Suprapubic skin (tissue), 4 donors: Measurements from ENCODE around the gene CAPG. TPM values are rescaled to one million over a fixed set of nuclear protein-coding genes. Genes with fewer than 3 reads are reported as not detected.

Source experiments
- DNase-seq, 2 donors: peaks; one replicate each; pipeline ENCODE4 v3.0.0-alpha.2; 2019; ENCODE audit warnings: low spot score in 2 of 2
- H3K27ac ChIP-seq: fragments of 200-600 bp; sonication (generic); one replicate; pipeline ENCODE4 v1.5.1; 2019
- H3K27me3 ChIP-seq: fragments of 200-600 bp; sonication (generic); one replicate; pipeline ENCODE4 v1.5.1; 2019
- H3K36me3 ChIP-seq: fragments of 200-600 bp; sonication (generic); one replicate; pipeline ENCODE4 v1.5.1; 2019
- H3K4me1 ChIP-seq: fragments of 200-600 bp; sonication (generic); one replicate; pipeline ENCODE4 v1.5.1; 2019
- H3K4me3 ChIP-seq: fragments of 200-600 bp; sonication (generic); one replicate; pipeline ENCODE4 v1.5.1; 2019; ENCODE audit warnings: mild to moderate bottlenecking
- H3K9me3 ChIP-seq: fragments of 200-600 bp; sonication (generic); one replicate; pipeline ENCODE4 v1.5.1; 2019
- CTCF ChIP-seq, 2 donors: fragments of 200-600 bp in 1 of 2; fragments of 450-650 bp in 1 of 2; sonication (generic) in 1 of 2; IDR thresholded peaks; one replicate each; pipeline ENCODE4 v1.5.1; 2016 to 2019; ENCODE audit warnings: antibody characterized with exemption in 2 of 2, mild to moderate bottlenecking in 1 of 2, moderate library complexity in 1 of 2
- EP300 ChIP-seq: sonication (generic); formaldehyde crosslinking; IDR thresholded peaks from one replicate; pipeline ENCODE4 v1.6.1; 2017; ENCODE audit warnings: antibody characterized with exemption
- POLR2A ChIP-seq, 2 donors: fragments of 450-650 bp; IDR thresholded peaks; one replicate each; pipeline ENCODE4 v1.6.1; 2017; ENCODE audit warnings: antibody characterized with exemption in 2 of 2, mild to moderate bottlenecking in 2 of 2, moderate library complexity in 2 of 2
- POLR2AphosphoS5 ChIP-seq, 3 donors: sonication (generic); formaldehyde crosslinking; IDR thresholded peaks; one replicate each; pipeline ENCODE4 v1.6.1; 2017; ENCODE audit warnings: antibody characterized with exemption in 3 of 3
- WGBS: methylation state at CpG from one replicate; pipeline ENCODE4 v1.1.5; 2018; 5-methylcytosine and 5-hydroxymethylcytosine counted together
- total RNA-seq, 4 donors: library from RNA; depleted of rRNA; stranded (reverse); fragments of >200 nt; gene quantifications; one replicate each; pipeline ENCODE4 v1.1.0, GENCODE V29; 2016

The CAPG gene
- total RNA-seq, 4 donors from 2014 or later, result 139 to 212 (median 172) TPM

GRCh38 chr2:85394976-85395375, 15.2 kb downstream of the CAPG start:
- Histone ChIP-seq H3K27me3 (no peaks in the 10 kb centered on the region), H3K27ac (no peak overlapping the region), H3K9me3 (no peaks in the 10 kb centered on the region), H3K36me3 (peaks cover 53% of the 10 kb centered on the region), H3K4me3 (no peak overlapping the region), H3K4me1 (peaks cover 52% of the 10 kb centered on the region)
- 55% methylated on average over 6 of the region's 6 CpGs for WGBS
- DNase-seq, result peak in 1 of 2 donors; percentile 54
- no peak for TF ChIP-seq CTCF (IDR thresholded peaks at IDR 0.05)
- TF ChIP-seq EP300, result no peak
- TF ChIP-seq POLR2AphosphoS5 (IDR thresholded peaks at IDR 0.05), result no peak
- no peak for TF ChIP-seq POLR2A (IDR thresholded peaks at IDR 0.05)

- DNase-seq, result peak in 1 of 2 donors; percentile 72
- peaks cover 52% of the 10 kb centered on the region for H3K4me1 ChIP-seq
- no peaks in the 10 kb centered on the region for H3K9me3 ChIP-seq
- H3K27me3 ChIP-seq, result no peaks in the 10 kb centered on the region
- no peak overlapping the region for H3K4me3 ChIP-seq
- H3K27ac ChIP-seq, result peak overlapping the region; percentile 33
- H3K36me3 ChIP-seq, result peaks cover 55% of the 10 kb centered on the region
- WGBS, result 33% methylated on average over 2 of the region's 4 CpGs
- TF ChIP-seq POLR2A (IDR thresholded peaks at IDR 0.05) (no peak), EP300 (no peak)
Observed at GRCh38 chr2:85394261-85394681, 15.9 kb downstream of the CAPG start.

- peaks cover 52% of the 10 kb centered on the region for H3K4me1 ChIP-seq
- H3K4me3 ChIP-seq, result no peak overlapping the region
- H3K9me3 ChIP-seq, result no peaks in the 10 kb centered on the region
- peaks cover 55% of the 10 kb centered on the region for H3K36me3 ChIP-seq
- peak overlapping the region; percentile 33 for H3K27ac ChIP-seq
- TF ChIP-seq EP300 (no peak), POLR2AphosphoS5 (IDR thresholded peaks at IDR 0.05) (no peak), POLR2A (IDR thresholded peaks at IDR 0.05) (no peak), CTCF (IDR thresholded peaks at IDR 0.05) (no peak)
- DNase-seq, result peak in 1 of 2 donors; percentile 54
- no peaks in the 10 kb centered on the region for H3K27me3 ChIP-seq
- 50% methylated on average over 4 of the region's 4 CpGs for WGBS
Observed at GRCh38 chr2:85393836-85394235, 16.3 kb downstream of the CAPG start.

GRCh38 chr2:85390941-85391669, 19.1 kb downstream of the CAPG start:
- DNase-seq, result peak in 1 of 2 donors; percentile 74
- WGBS, result 68% methylated on average over 6 of the region's 11 CpGs
- TF ChIP-seq CTCF (IDR thresholded peaks at IDR 0.05) (peak in 1 of 2 donors; percentile 59), POLR2A (IDR thresholded peaks at IDR 0.05) (no peak), EP300 (no peak), POLR2AphosphoS5 (IDR thresholded peaks at IDR 0.05) (no peak)
- Histone ChIP-seq H3K4me1 (peaks cover 28% of the 10 kb centered on the region), H3K36me3 (peaks cover 72% of the 10 kb centered on the region), H3K27me3 (no peaks in the 10 kb centered on the region), H3K4me3 (no peak overlapping the region), H3K27ac (no peak overlapping the region), H3K9me3 (no peaks in the 10 kb centered on the region)

- peaks cover 68% of the 10 kb centered on the region for H3K36me3 ChIP-seq
- peak in 1 of 2 donors; percentile 37 for DNase-seq
Observed at GRCh38 chr2:85388878-85389538, 21.2 kb downstream of the CAPG start.

More at GRCh38 chr2:85388878-85389538, 21.2 kb downstream of the CAPG start:
- H3K27me3 ChIP-seq, result no peaks in the 10 kb centered on the region
- H3K4me1 ChIP-seq, result peaks cover 8% of the 10 kb centered on the region
- H3K9me3 ChIP-seq, result no peaks in the 10 kb centered on the region
- no peak overlapping the region for H3K4me3 ChIP-seq
- WGBS, result 81% methylated on average over 7 of the region's 9 CpGs
- TF ChIP-seq POLR2AphosphoS5 (IDR thresholded peaks at IDR 0.05) (no peak), CTCF (IDR thresholded peaks at IDR 0.05) (no peak), EP300 (no peak), POLR2A (IDR thresholded peaks at IDR 0.05) (no peak)
- no peak overlapping the region for H3K27ac ChIP-seq
